ENCODE measurements around the gene UQCR10.

The UQCR10 gene

DNA sequence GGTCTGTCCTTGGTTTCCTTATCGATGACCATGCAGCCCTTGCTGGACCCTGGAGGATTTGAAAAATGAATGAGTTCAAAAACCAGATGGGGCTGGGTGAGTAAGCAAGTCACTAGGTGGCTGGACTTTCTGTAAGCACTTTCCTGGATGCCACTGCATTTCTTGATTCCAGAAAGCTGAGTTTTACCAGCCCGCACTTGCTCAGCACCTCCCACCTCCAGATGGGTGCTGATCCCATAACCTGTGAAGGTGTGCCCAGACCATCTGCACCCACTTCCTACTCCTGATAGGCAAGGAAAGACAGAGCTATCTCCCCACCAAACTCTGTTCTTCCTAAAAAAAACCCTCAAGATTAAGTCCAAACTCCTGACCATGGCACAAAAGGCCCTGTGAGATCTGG lies 49.8 kb downstream of the UQCR10 start:
- DNase-seq (no peak), ATAC-seq (no peak)
- Mint-ChIP-seq H3K4me1 (peaks cover 18% of the 10 kb centered on the region), H3K27me3 (no peaks in the 10 kb centered on the region), H3K4me3 (no peak overlapping the region), H3K9me3 (no peaks in the 10 kb centered on the region), H3K27ac (peak overlapping the region in 1 of 2 donors; percentile 42)

DNA sequence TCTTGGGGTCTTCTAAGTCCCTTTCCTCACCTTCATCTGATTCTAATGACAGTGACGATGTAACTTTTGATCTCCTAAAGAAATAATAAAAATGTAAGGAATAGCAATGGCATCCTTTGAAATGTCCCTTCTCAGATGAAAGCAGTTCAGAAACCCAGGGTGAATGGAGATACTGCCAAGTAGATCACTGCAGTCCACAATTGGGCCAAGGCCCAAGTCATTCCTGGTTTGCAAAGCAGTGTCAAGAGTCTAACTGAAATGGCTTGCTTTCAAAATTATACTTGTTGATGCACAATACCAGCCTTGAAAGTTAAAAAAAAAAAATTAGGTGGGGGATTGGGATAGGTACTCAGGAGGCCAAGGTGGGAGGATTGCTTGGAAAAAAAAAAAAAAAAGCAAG lies 50.6 kb downstream of the UQCR10 start:
- H3K9me3 Mint-ChIP-seq: no peaks in the 10 kb centered on the region
- no peaks in the 10 kb centered on the region for H3K27me3 Mint-ChIP-seq
- H3K4me3 Mint-ChIP-seq: no peak overlapping the region
- ATAC-seq (no peak), DNase-seq (no peak)
- H3K4me1 Mint-ChIP-seq: peaks cover 22% of the 10 kb centered on the region
- peak overlapping the region in 1 of 2 donors; percentile 42 for H3K27ac Mint-ChIP-seq

DNA sequence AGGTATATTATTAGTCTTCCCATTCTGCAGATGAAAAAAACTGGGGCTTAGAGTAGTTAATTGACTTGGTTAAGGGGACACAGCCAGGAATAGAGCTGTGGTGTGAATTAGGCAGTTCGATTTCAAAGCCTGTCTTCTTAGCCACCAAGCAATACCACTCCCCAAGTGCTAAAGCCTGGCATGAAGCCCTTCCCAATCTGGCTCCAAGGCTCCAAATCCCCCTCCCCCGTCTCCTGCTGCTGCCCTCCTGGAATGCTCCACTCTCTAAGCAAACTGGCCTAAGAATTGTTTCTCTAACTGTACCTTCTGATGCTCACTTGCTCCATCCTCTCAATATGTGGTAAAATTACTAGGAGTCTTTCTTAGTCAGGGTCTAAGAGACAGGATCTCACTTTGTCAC lies 52.3 kb downstream of the UQCR10 start:
- Mint-ChIP-seq H3K27ac (peak overlapping the region in 1 of 2 donors; percentile 42), H3K9me3 (no peaks in the 10 kb centered on the region)
- DNase-seq: no peak

More for the DNA sequence above, 52.3 kb downstream of the UQCR10 start:
- Mint-ChIP-seq H3K4me3 (no peak overlapping the region), H3K4me1 (peaks cover 22% of the 10 kb centered on the region), H3K27me3 (no peaks in the 10 kb centered on the region)
- ATAC-seq: no peak
